Keratinocyte (primary cell): ENCODE measurements around the gene ARMC2. TPM values are rescaled to one million over a fixed set of nuclear protein-coding genes. Genes with fewer than 3 reads are reported as not detected.
A peak's percentile ranks its signal among the peaks of the same experiment; 100 is the strongest.

Source experiments
- DNase-seq: peaks from one replicate; pipeline ENCODE4 v3.0.0-alpha.2; 2011; ENCODE audit warnings: low read depth, missing footprints, low spot score
- FAIRE-seq: peaks from 2 replicates; lab custom pipeline; 2011; peaks lifted over from hg19 to GRCh38; lab: Jason Lieb, UNC
- H2AFZ ChIP-seq: 2 replicates; pipeline ENCODE4 v1.6.0; 2012; ENCODE audit warnings: low read length, control low read depth, inconsistent platforms; ENCODE audit not compliant: control insufficient read depth
- H3K27ac ChIP-seq: 2 replicates; pipeline ENCODE4 v1.5.1; 2011; ENCODE audit warnings: low read length; ENCODE audit not compliant: control insufficient read depth, insufficient read depth
- H3K27me3 ChIP-seq: 3 replicates; pipeline ENCODE4 v1.6.0; 2011; ENCODE audit warnings: low read length; ENCODE audit not compliant: control insufficient read depth, insufficient read depth; ENCODE audit errors: extremely low read depth
- H3K36me3 ChIP-seq, 2 experiments: 2 replicates in 1 of 2; 3 replicates in 1 of 2; pipeline ENCODE4 v1.5.1; 2011; ENCODE audit warnings: low read length in 2 of 2, mild to moderate bottlenecking in 1 of 2; ENCODE audit not compliant: control insufficient read depth in 2 of 2, insufficient read depth in 2 of 2; ENCODE audit errors: extremely low read depth in 1 of 2
- H3K4me1 ChIP-seq: 3 replicates; pipeline ENCODE4 v1.5.1; 2011; ENCODE audit warnings: low read length; ENCODE audit not compliant: control insufficient read depth, insufficient read depth; ENCODE audit errors: extremely low read depth
- H3K4me2 ChIP-seq: 3 replicates; pipeline ENCODE4 v1.6.0; 2011; ENCODE audit warnings: low read depth, low read length; ENCODE audit not compliant: control insufficient read depth, insufficient read depth; ENCODE audit errors: extremely low read depth
- H3K4me3 ChIP-seq, 3 experiments: fragments of 200-600 bp in 1 of 3; sonication (generic) in 1 of 3; 2 replicates in 2 of 3; 3 replicates in 1 of 3; pipeline ENCODE4 v1.5.1; 2011 to 2016; ENCODE audit warnings: low read length in 3 of 3, mild to moderate bottlenecking in 3 of 3, control low read depth in 2 of 3, inconsistent platforms in 1 of 3, low read depth in 1 of 3, mixed read lengths in 1 of 3, mixed run types in 1 of 3, moderate library complexity in 1 of 3; ENCODE audit not compliant: control insufficient read depth in 2 of 3, insufficient read depth in 2 of 3; ENCODE audit errors: extremely low read depth in 1 of 3
- H3K79me2 ChIP-seq: 2 replicates; pipeline ENCODE4 v1.6.0; 2012; ENCODE audit warnings: low read length; ENCODE audit not compliant: control insufficient read depth, insufficient read depth
- H3K9ac ChIP-seq: 3 replicates; pipeline ENCODE4 v1.6.0; 2011; ENCODE audit warnings: low read length; ENCODE audit not compliant: control insufficient read depth, insufficient read depth; ENCODE audit errors: extremely low read depth
- H3K9me1 ChIP-seq: 3 replicates; pipeline ENCODE4 v1.6.0; 2011; ENCODE audit warnings: low read length; ENCODE audit not compliant: control insufficient read depth, insufficient read depth; ENCODE audit errors: extremely low read depth
- H3K9me3 ChIP-seq: 2 replicates; pipeline ENCODE4 v1.5.1; 2012; ENCODE audit warnings: low read depth, low read length; ENCODE audit not compliant: control insufficient read depth
- H4K20me1 ChIP-seq: 3 replicates; pipeline ENCODE4 v1.6.0; 2011; ENCODE audit warnings: low read length; ENCODE audit not compliant: control insufficient read depth, insufficient read depth; ENCODE audit errors: extremely low read depth
- EZH2 ChIP-seq: IDR thresholded peaks from one replicate; pipeline ENCODE4 v1.6.1; 2012; ENCODE audit warnings: inconsistent platforms, mild to moderate bottlenecking, low read length, moderate library complexity
- dilution Hi-C: fragments of 300-500 bp; cut with MboI; formaldehyde crosslinking; loops from one replicate; pipeline ENCODE4 v1.7.0; 2020; ENCODE audit warnings: low sequenced_read_pairs; ENCODE audit not compliant: extremely low pct_ligation_motif_present
- polyA plus RNA-seq, 5 experiments: library from polyadenylated mRNA; depleted of rRNA in 3 of 5; stranded (reverse) in 3 of 5; stranded (forward) in 1 of 5; unstranded in 1 of 5; fragments of >200 nt; gene quantifications; 1 replicate in 1 of 5; 2 replicates in 3 of 5; 3 replicates in 1 of 5; pipeline versions ENCODE4 v1.2.1 to v1.2.3, GENCODE V29; 2011 to 2012; ENCODE audit warnings: missing spikeins in 2 of 5, low read depth in 1 of 5, low replicate concordance in 1 of 5
- TF ChIP-seq, protein P1 (sequence below), 3 experiments: IDR thresholded peaks in 1 of 3; conservative IDR thresholded peaks in 1 of 3; optimal IDR thresholded peaks in 1 of 3; 2 replicates in 2 of 3; 3 replicates in 1 of 3; pipeline versions ENCODE3 to v1.5.1; 2011; ENCODE audit warnings: low read length in 3 of 3, mild to moderate bottlenecking in 3 of 3, moderate library complexity in 2 of 3, control low read depth in 1 of 3, inconsistent platforms in 1 of 3; ENCODE audit not compliant: insufficient read depth in 2 of 3; ENCODE audit errors: extremely low read depth in 1 of 3

The ARMC2 gene
- polyA plus RNA-seq, 1 donor (not counting 4 experiments of a cell fraction or from before 2014, with no cell fraction given), result 3.8 TPM

DNA sequence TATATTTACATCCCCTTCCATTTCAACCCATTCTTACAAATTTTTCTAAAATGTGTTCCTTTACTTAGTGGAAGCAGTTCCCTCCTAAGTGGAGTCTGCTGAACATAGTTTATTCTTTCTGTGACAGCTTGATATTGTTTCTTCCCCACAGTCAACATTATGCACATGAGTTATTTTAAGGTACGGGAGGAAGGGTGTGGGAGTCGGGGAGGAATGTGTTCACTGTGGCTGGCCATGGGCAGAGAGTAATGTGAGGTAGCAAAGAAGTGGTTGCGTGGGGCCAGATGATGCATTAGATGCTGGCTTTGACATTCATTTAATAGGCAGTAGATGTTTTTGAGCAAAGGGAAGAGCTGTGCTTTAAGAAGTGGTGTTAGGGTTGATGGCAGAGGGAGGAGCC is 98.5 kb downstream of the ARMC2 start:
- Histone ChIP-seq H4K20me1 (no peaks in the 10 kb centered on the region), H3K9me3 (no peaks in the 10 kb centered on the region), H3K79me2 (no peaks in the 10 kb centered on the region), H3K4me2 (no peak overlapping the region), H3K9ac (no peak overlapping the region), H3K4me3 (no peak overlapping the region), H3K4me1 (peaks cover 62% of the 10 kb centered on the region), H3K9me1 (no peaks in the 10 kb centered on the region), H2AFZ (peak overlapping the region; percentile 17), H3K27ac (peak overlapping the region; percentile 66), H3K36me3 (no peaks in the 10 kb centered on the region), H3K27me3 (no peaks in the 10 kb centered on the region)
- dilution Hi-C loops, result no loop called here
- no peak for DNase-seq
- TF ChIP-seq EZH2, result no peak
- TF ChIP-seq, protein P1, sequence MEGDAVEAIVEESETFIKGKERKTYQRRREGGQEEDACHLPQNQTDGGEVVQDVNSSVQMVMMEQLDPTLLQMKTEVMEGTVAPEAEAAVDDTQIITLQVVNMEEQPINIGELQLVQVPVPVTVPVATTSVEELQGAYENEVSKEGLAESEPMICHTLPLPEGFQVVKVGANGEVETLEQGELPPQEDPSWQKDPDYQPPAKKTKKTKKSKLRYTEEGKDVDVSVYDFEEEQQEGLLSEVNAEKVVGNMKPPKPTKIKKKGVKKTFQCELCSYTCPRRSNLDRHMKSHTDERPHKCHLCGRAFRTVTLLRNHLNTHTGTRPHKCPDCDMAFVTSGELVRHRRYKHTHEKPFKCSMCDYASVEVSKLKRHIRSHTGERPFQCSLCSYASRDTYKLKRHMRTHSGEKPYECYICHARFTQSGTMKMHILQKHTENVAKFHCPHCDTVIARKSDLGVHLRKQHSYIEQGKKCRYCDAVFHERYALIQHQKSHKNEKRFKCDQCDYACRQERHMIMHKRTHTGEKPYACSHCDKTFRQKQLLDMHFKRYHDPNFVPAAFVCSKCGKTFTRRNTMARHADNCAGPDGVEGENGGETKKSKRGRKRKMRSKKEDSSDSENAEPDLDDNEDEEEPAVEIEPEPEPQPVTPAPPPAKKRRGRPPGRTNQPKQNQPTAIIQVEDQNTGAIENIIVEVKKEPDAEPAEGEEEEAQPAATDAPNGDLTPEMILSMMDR (optimal IDR thresholded peaks at IDR 0.05 in 1 of 3, IDR thresholded peaks at IDR 0.05 in 1 of 3, conservative IDR thresholded peaks at IDR 0.05 in 1 of 3; ENCODE audit: extremely low read depth in 1 of 3, insufficient read depth in 2 of 3, low read length in 3 of 3), result no peak
- FAIRE-seq, result no peak

DNA sequence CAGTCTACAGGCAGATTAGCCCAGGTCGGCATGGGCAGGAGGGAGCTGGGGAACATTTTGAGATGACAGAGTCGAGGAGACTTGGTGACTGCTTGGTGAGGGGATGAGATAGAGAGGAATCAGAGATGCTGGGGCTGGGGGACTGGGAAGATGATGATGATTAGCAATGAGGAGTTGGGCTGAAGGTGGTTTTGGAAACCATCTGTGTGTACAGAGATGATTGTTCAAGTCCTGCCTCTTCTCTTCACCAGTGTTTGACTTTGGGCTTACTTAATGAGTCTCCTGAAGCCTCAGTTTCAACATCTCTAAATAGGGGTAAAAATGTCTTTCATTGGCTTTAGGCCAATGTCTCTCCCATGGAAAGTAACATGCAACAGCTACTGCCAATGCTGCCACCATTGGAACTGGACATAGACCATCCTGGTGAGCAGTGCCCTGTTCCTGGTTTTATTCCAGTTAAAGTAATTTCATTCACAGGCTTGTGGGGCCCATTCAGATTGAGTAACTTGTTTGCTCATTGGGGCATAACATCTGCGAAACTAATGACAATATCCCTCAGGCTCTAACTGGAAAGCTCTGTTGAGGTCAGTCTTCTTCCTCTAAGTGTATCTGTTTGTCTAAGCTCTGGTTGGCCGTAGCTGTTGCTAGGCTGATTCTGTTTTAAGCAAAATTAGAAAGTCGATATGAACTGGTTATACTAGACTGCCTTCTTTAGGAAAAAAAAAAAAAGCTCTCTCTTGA is 99.1 kb downstream of the ARMC2 start:
- Histone ChIP-seq H3K4me2 (peak overlapping the region; percentile 76), H3K79me2 (no peaks in the 10 kb centered on the region), H2AFZ (peak overlapping the region; percentile 17), H3K36me3 (no peaks in the 10 kb centered on the region), H3K27me3 (no peaks in the 10 kb centered on the region), H3K9me3 (no peaks in the 10 kb centered on the region), H3K9ac (no peak overlapping the region), H4K20me1 (no peaks in the 10 kb centered on the region), H3K27ac (peak overlapping the region; percentile 66), H3K4me1 (peaks cover 64% of the 10 kb centered on the region), H3K9me1 (no peaks in the 10 kb centered on the region), H3K4me3 (no peak overlapping the region)
- DNase-seq (peak; percentile 84), FAIRE-seq (peak; percentile 52)
- TF ChIP-seq EZH2, result no peak
- TF ChIP-seq, protein P1 (optimal IDR thresholded peaks at IDR 0.05 in 1 of 3, IDR thresholded peaks at IDR 0.05 in 1 of 3, conservative IDR thresholded peaks at IDR 0.05 in 1 of 3; ENCODE audit: extremely low read depth in 1 of 3, insufficient read depth in 2 of 3, low read length in 3 of 3), result no peak
- dilution Hi-C loops, result no loop called here
